HepG2 (cell line): ENCODE measurements around the gene ATIC. TPM values are rescaled to one million over a fixed set of nuclear protein-coding genes. Genes with fewer than 3 reads are reported as not detected.

Experiments used
- ATAC-seq: fragments of 200-7000 bp; cut with Tn5 transposase; 3 replicates; pipeline ENCODE4 v1.9.1; 2020; ENCODE audit warnings: mild to moderate bottlenecking, moderate library complexity
- BruUV-seq: library from RNA; stranded (reverse); fragments of 400-500 nt; replicated peaks from 2 replicates; lab custom pipeline; 2021; lab: Mats Ljungman, UMichigan
- CTCF ChIA-PET: fragments of 300-600 bp; formaldehyde crosslinking; extraction: SDS; loops from one replicate; lab custom pipeline; 2021; ENCODE audit warnings: low total read pairs, inconsistent platforms, low intra/inter-chr PET ratio; lab: Yijun Ruan, JAX
- POLR2A ChIA-PET: fragments of 350-600 bp; sonication (Branson Sonifier 250); formaldehyde crosslinking; loops from one replicate; lab custom pipeline; 2020; ENCODE audit warnings: antibody characterized with exemption, inconsistent platforms; lab: Yijun Ruan, JAX
- DNase-seq: peaks from one replicate; pipeline ENCODE4 v3.0.0-alpha.2; 2015; ENCODE audit warnings: low spot score
- FAIRE-seq: peaks from 3 replicates; lab custom pipeline; 2011; peaks lifted over from hg19 to GRCh38; lab: Jason Lieb, UNC
- H2AFZ ChIP-seq: one replicate; pipeline ENCODE4 v1.6.1; 2011; ENCODE audit warnings: low read length, inconsistent platforms
- H3K27ac ChIP-seq: fragments of 300-600 bp; 3 replicates; pipeline ENCODE4 v1.8.0; 2011; ENCODE audit warnings: mixed run types, mild to moderate bottlenecking, mixed read lengths, low read length, inconsistent platforms; ENCODE audit not compliant: insufficient read depth; ENCODE audit errors: extremely low read length
- H3K27me3 ChIP-seq, 2 experiments: fragments of 200-600 bp in 1 of 2; 2 replicates in 1 of 2; 3 replicates in 1 of 2; pipeline versions ENCODE4 v1.6.0 to v1.8.0; 2011; ENCODE audit warnings: low read length in 2 of 2, mild to moderate bottlenecking in 2 of 2, moderate library complexity in 2 of 2, inconsistent platforms in 1 of 2; ENCODE audit not compliant: insufficient read depth in 2 of 2, control insufficient read depth in 1 of 2
- H3K36me3 ChIP-seq, 2 experiments: fragments of 200-600 bp in 1 of 2; replicated peaks in 1 of 2; 2 replicates in 1 of 2; 3 replicates in 1 of 2; pipeline versions ENCODE4 v1.5.1 to v1.8.0; 2011; ENCODE audit warnings: low read length in 2 of 2, inconsistent platforms in 1 of 2; ENCODE audit not compliant: insufficient read depth in 2 of 2, control insufficient read depth in 1 of 2
- H3K4me1 ChIP-seq: 2 replicates; pipeline ENCODE4 v1.5.1; 2012; ENCODE audit warnings: low read length, inconsistent platforms; ENCODE audit not compliant: insufficient read depth
- H3K4me2 ChIP-seq: 2 replicates; pipeline ENCODE4 v1.6.0; 2011; ENCODE audit warnings: low read depth, low read length, inconsistent platforms
- H3K4me3 ChIP-seq, 3 experiments: fragments of 200-600 bp in 1 of 3; sonication (generic), shearing (Covaris generic) in 1 of 3; replicated peaks in 1 of 3; 2 replicates each; pipeline ENCODE4 v1.5.1; 2011 to 2016; ENCODE audit warnings: low read length in 3 of 3, inconsistent platforms in 2 of 3, low read depth in 2 of 3, mild to moderate bottlenecking in 2 of 3, control low read depth in 1 of 3, mixed read lengths in 1 of 3; ENCODE audit not compliant: insufficient read depth in 1 of 3
- H3K79me2 ChIP-seq: one replicate; pipeline ENCODE4 v1.6.1; 2011; ENCODE audit warnings: low read length, inconsistent platforms; ENCODE audit not compliant: insufficient read depth
- H3K9ac ChIP-seq: 2 replicates; pipeline ENCODE4 v1.6.0; 2011; ENCODE audit warnings: mild to moderate bottlenecking, low read depth, low read length, inconsistent platforms; ENCODE audit not compliant: insufficient read depth
- H3K9me3 ChIP-seq: 2 replicates; pipeline ENCODE4 v1.5.1; 2012; ENCODE audit warnings: mild to moderate bottlenecking, low read length
- H4K20me1 ChIP-seq: 2 replicates; pipeline ENCODE4 v1.6.0; 2011; ENCODE audit warnings: inconsistent platforms, mild to moderate bottlenecking, low read length, moderate library complexity; ENCODE audit not compliant: insufficient read depth
- FOXP1 ChIP-seq, 2 experiments: fragments of 450-650 bp in 1 of 2; IDR thresholded peaks; 2 replicates each; pipeline ENCODE4 v1.6.1; 2017 to 2018; ENCODE audit warnings: antibody characterized with exemption in 1 of 2
- GATAD1 ChIP-seq: IDR thresholded peaks from 2 replicates; pipeline ENCODE4 v1.6.1; 2016; ENCODE audit warnings: missing genetic modification reagents, missing compliant biosample characterization
- HBP1 ChIP-seq: IDR thresholded peaks from 2 replicates; pipeline ENCODE4 v1.6.1; 2016; ENCODE audit warnings: low read depth, control low read depth
- POLR2AphosphoS5 ChIP-seq: IDR thresholded peaks from 2 replicates; pipeline ENCODE4 v1.6.1; 2012; ENCODE audit warnings: low read depth, low read length
- RBFOX2 ChIP-seq: fragments of 200-400 bp; formaldehyde crosslinking; IDR thresholded peaks from 2 replicates; pipeline ENCODE4 v1.6.1; 2017; ENCODE audit warnings: low read depth, mild to moderate bottlenecking, low read length
- ZBTB26 ChIP-seq: IDR thresholded peaks from 2 replicates; pipeline ENCODE4 v1.6.1; 2016; ENCODE audit warnings: missing compliant biosample characterization, missing genetic modification reagents, borderline replicate concordance
- WGBS: methylation state at CpG from one replicate; pipeline ENCODE4 v1.1.6; 2017; ENCODE audit warnings: low lambda C conversion rate; 5-methylcytosine and 5-hydroxymethylcytosine counted together
- in situ Hi-C: cut with HindIII; loops from 2 replicates; pipeline ENCODE4 v1.10.0; 2017; ENCODE audit warnings: low pct_unique_long_range_greater_than_20kb; ENCODE audit not compliant: extremely low pct_ligation_motif_present
- intact Hi-C: fragments of 100-400 bp; cut with micrococcal nuclease; formaldehyde crosslinking; loops from one replicate; pipeline ENCODE4 v1.10.0; 2022; ENCODE audit not compliant: unreplicated experiment
- polyA plus RNA-seq, 8 experiments: library from polyadenylated mRNA; depleted of rRNA in 3 of 8; stranded (reverse) in 7 of 8; unstranded in 1 of 8; fragments of >200 nt; fragmentation: Illumina TruSeq in 4 of 8; extraction: Trizol in 4 of 8; gene quantifications; 2 replicates each; pipeline versions ENCODE4 v1.2.1 to v1.2.3, GENCODE V29; 2011 to 2016; ENCODE audit warnings: low read depth in 4 of 8, missing spikeins in 1 of 8, mixed read lengths in 1 of 8; ENCODE audit not compliant: insufficient read depth in 1 of 8
- total RNA-seq, 5 experiments: library from RNA; depleted of rRNA; stranded (reverse); fragments of >200 nt; fragmentation: Illumina TruSeq; extraction: Trizol; gene quantifications; 2 replicates each; pipeline ENCODE4 v1.2.3, GENCODE V29; 2016; ENCODE audit warnings: low read depth in 1 of 5

ATIC gene
- total and polyA plus RNA-seq, 2 of the 13 experiments (the other 11 are each of a cell fraction or from before 2014, with no cell fraction given): 89.8 to 146 TPM

GRCh38 chr2:215313255-215313613 lies 1.4 kb downstream of the ATIC start (continued):
- TF ChIP-seq HBP1: no peak
- TF ChIP-seq ZBTB26 (CRISPR knock-in tag): no peak
- TF ChIP-seq, all 625 proteins: peak for 7

GRCh38 chr2:215314896-215315295 lies 3.0 kb downstream of the ATIC start:
- H3K79me2 ChIP-seq: peaks cover 44% of the 10 kb centered on the region
- H3K4me2 ChIP-seq: no peak overlapping the region
- FAIRE-seq: no peak
- H2AFZ ChIP-seq: no peak overlapping the region
- no peaks in the 10 kb centered on the region for H3K9me3 ChIP-seq
- no peaks in the 10 kb centered on the region; the same call in 1 of the 2 replicates for H4K20me1 ChIP-seq
- H3K27ac ChIP-seq: no peak overlapping the region
- DNase-seq: no peak
- 98% methylated on average over 1 of the region's 1 CpG for WGBS
- peaks cover 53% of the 10 kb centered on the region for H3K4me1 ChIP-seq
- no TSS peak for BruUV-seq
- TF ChIP-seq GATAD1 (CRISPR knock-in tag) (no peak), FOXP1 (IDR thresholded peaks at IDR 0.05) (no peak), FOXP1 (CRISPR knock-in tag; IDR thresholded peaks at IDR 0.05) (no peak), RBFOX2 (0 out of 2 replicates have a peak, but pooled peaks have one; percentile 31), POLR2AphosphoS5 (peak; percentile 26; the same call in 1 of the 2 replicates)
- no peak for ATAC-seq
- ChIA-PET POLR2A (no interaction called here), CTCF (no interaction called here)
- in situ Hi-C loops: no loop called here
- intact Hi-C loops: loop anchor here (5.0 kb wide), 1 partner anchor 517 kb away; no protein-coding TSS in a partner anchor
- H3K4me3 ChIP-seq: no peak overlapping the region
- no peak overlapping the region for H3K9ac ChIP-seq
- H3K27me3 ChIP-seq: no peaks in the 10 kb centered on the region; a peak in 1 of 5 replicates
- peaks cover 10 to 27% of the 10 kb centered on the region in 2 experiments for H3K36me3 ChIP-seq
